HG02938 (cell line): ENCODE results near the gene SF1.

Experiments used
- ATAC-seq: cut with Tn5 transposase; IDR thresholded peaks from one replicate; pipeline ENCODE4 v1.9.1; 2021; ENCODE audit warnings: mild to moderate bottlenecking, moderate library complexity; ENCODE audit not compliant: unreplicated experiment

SF1 gene

GRCh38 chr11:64750361-64751054 lies 27.8 kb downstream of the SF1 start:
- ATAC-seq: no peak

- ATAC-seq: no peak
Measured at GRCh38 chr11:64747961-64748665, 30.2 kb downstream of the SF1 start.

- no peak for ATAC-seq
Measured at GRCh38 chr11:64746486-64746885, 31.9 kb downstream of the SF1 start.

GRCh38 chr11:64745521-64746328 lies 32.6 kb downstream of the SF1 start:
- no peak for ATAC-seq

GRCh38 chr11:64745189-64745520 lies 33.2 kb downstream of the SF1 start:
- no peak for ATAC-seq

GRCh38 chr11:64744544-64745188 lies 33.7 kb downstream of the SF1 start:
- ATAC-seq: no peak

- ATAC-seq: no peak
Measured at GRCh38 chr11:64743591-64744543, 34.5 kb downstream of the SF1 start, which contains the start of gene RASGRP2. Gene RASGRP2, minus strand, starts transcription at chr11:64744142. Its CDS starts 1,276 bp downstream, at chr11:64742866.

GRCh38 chr11:64742889-64743590 lies 35.3 kb downstream of the SF1 start:
- ATAC-seq: no peak

- ATAC-seq: no peak
Measured at GRCh38 chr11:64742087-64742888, 36.1 kb downstream of the SF1 start.

GRCh38 chr11:64741375-64742086 lies 36.8 kb downstream of the SF1 start:
- ATAC-seq: no peak

- ATAC-seq: no peak
Measured at GRCh38 chr11:64739871-64740270, 38.5 kb downstream of the SF1 start.

GRCh38 chr11:64736654-64737053 lies 41.7 kb downstream of the SF1 start:
- ATAC-seq: no peak

GRCh38 chr11:64735725-64736259 lies 42.5 kb downstream of the SF1 start:
- ATAC-seq: no peak

- no peak for ATAC-seq
Measured at GRCh38 chr11:64734811-64735724, 43.3 kb downstream of the SF1 start.

GRCh38 chr11:64731601-64732000 lies 46.7 kb downstream of the SF1 start:
- no peak for ATAC-seq

- ATAC-seq: no peak
Measured at GRCh38 chr11:64729851-64730382, 48.4 kb downstream of the SF1 start.
